Bronchial epithelial cell (primary cell): ENCODE results near the gene IFT122. TPM values are rescaled to one million over a fixed set of nuclear protein-coding genes. Genes with fewer than 3 reads are reported as not detected.

Source experiments
- DNase-seq: peaks from one replicate; pipeline ENCODE4 v3.0.0-alpha.2; 2010; ENCODE audit warnings: low read depth
- FAIRE-seq: peaks from 2 replicates; lab custom pipeline; 2011; peaks lifted over from hg19 to GRCh38; lab: Jason Lieb, UNC
- H3K27me3 ChIP-seq: 2 replicates; pipeline ENCODE4 v1.5.1; 2011; ENCODE audit warnings: low read length; ENCODE audit not compliant: control insufficient read depth, insufficient read depth
- H3K36me3 ChIP-seq: 2 replicates; pipeline ENCODE4 v1.5.1; 2011; ENCODE audit warnings: low read length; ENCODE audit not compliant: control insufficient read depth, insufficient read depth
- H3K4me3 ChIP-seq: 2 replicates; pipeline ENCODE4 v1.5.1; 2011; ENCODE audit warnings: mild to moderate bottlenecking, low read depth, low read length, control low read depth
- total RNA-seq: library from RNA; depleted of rRNA; stranded (reverse); fragments of >200 nt; gene quantifications from 2 replicates; pipeline ENCODE4 v1.2.1, GENCODE V29; 2014
- TF ChIP-seq, protein P1 (sequence below): IDR thresholded peaks from 2 replicates; pipeline ENCODE4 v1.5.1; 2011; ENCODE audit warnings: mild to moderate bottlenecking, moderate library complexity, low read length, control low read depth, inconsistent platforms; ENCODE audit not compliant: insufficient read depth, severe bottlenecking

Gene IFT122
- total RNA-seq, 1 donor from 2014 or later: 10.0 TPM

DNA sequence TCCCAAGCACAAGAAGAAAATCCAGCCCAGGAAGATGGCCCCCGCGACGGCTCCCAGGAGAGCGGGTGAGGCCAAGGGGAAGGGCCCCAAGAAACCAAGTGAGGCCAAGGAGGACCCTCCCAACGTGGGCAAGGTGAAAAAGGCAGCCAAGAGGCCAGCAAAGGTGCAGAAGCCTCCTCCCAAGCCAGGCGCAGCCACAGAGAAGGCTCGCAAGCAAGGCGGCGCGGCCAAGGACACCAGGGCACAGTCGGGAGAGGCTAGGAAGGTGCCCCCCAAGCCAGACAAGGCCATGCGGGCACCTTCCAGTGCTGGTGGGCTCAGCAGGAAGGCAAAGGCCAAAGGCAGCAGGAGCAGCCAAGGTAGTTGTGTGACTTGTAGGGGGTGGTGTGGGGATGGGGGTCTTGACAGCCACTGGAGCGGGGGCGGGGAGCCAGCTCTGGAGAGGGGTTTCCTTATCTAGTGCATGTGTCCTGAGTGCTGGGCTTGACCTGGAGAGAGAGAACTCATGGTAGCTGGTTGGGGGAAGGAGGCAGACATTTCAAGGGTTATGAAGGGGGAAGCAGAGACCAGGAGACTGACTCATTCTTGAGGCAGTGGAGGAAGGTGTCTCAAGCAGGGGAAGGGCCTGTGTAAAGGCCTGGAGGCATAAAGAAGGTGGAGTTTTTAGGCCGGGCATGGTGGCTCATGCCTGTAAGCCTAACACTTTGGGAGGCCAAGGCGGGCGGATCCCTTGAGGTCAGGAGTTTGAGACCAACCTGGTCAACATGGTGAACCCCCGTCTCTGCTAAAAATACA is 109.2 kb downstream of the IFT122 start:
- Histone ChIP-seq H3K36me3 (no peaks in the 10 kb centered on the region), H3K27me3 (no peaks in the 10 kb centered on the region), H3K4me3 (no peak overlapping the region)
- TF ChIP-seq, protein P1, sequence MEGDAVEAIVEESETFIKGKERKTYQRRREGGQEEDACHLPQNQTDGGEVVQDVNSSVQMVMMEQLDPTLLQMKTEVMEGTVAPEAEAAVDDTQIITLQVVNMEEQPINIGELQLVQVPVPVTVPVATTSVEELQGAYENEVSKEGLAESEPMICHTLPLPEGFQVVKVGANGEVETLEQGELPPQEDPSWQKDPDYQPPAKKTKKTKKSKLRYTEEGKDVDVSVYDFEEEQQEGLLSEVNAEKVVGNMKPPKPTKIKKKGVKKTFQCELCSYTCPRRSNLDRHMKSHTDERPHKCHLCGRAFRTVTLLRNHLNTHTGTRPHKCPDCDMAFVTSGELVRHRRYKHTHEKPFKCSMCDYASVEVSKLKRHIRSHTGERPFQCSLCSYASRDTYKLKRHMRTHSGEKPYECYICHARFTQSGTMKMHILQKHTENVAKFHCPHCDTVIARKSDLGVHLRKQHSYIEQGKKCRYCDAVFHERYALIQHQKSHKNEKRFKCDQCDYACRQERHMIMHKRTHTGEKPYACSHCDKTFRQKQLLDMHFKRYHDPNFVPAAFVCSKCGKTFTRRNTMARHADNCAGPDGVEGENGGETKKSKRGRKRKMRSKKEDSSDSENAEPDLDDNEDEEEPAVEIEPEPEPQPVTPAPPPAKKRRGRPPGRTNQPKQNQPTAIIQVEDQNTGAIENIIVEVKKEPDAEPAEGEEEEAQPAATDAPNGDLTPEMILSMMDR: no peak
- DNase-seq: peak; percentile 80
- no peak for FAIRE-seq

DNA sequence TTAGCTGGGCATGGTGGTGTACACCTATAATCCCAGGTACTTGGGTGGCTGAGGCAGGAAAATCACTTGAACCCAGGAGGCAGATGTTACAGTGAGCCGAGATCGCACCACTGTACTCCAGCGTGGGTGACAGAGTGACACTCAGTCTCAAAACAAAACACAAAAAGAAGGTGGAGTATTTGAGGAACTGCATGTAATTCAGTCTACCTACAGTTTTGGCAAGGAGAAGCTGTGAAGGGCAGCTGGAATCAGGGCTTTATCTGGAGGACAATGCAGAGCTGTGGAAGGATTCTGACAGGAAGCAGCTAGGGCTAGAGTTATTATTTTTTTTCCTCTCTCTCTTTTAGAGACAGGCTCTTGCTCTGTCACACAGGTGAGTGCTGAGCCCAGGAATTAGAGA is 109.8 kb downstream of the IFT122 start:
- DNase-seq (no peak), FAIRE-seq (no peak)
- TF ChIP-seq, protein P1: no peak
- Histone ChIP-seq H3K4me3 (no peak overlapping the region), H3K36me3 (no peaks in the 10 kb centered on the region), H3K27me3 (no peaks in the 10 kb centered on the region)

DNA sequence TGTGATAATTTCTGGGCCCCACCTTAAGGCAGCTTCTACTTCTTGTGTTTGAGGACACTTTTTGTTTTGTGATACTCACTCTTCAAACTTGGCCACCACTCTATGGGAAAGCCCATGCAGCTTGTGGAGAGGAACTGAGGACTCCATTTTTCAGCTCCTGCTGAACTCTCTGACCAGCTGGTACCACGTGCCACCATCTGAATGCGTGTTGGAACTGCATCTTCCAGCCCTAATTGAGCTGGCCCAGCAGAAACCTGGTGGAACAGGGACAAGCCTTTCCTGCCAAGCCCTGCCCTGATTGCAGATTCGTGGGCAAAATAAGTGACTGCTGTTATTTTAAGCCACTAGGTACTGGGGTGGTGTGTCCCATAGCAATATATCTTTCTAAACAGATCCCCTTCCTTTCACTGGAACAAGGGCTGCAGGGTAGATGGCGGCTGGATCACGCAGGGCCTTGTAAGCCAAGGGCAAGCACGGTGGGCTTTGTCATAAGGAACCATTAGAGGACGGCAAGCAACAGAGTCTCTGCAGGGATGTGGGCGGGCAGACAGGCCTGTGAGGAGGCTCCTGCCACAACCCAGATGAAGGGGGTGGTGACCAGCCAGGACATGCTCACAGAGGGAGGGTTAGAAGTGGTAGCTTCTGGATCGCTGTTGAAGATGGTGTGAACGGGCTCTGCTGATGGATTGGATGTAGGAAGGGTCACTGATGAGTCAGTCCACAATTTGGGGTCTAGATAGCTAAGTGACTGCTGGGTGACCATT is 112.4 kb downstream of the IFT122 start:
- FAIRE-seq: peak; percentile 90

DNA sequence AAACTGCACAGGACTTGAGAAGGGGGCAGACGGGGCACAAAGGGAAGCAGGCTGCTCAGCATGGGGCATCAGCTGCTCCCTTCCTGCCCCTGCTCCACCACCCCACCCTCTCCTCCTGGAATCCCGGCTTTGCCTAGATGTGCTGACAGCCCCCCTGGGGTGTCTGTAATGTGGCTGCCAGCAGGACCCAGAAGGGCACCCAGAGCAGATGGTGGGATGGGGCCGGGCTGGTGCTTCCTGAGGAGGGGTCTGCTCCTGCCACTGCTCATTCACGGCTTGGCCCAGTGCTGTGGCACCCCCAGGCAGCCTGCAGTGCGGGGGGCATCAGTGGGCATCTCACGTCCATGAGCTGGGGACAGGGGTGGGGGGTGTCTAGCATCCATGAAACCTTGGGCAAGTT is 113.1 kb downstream of the IFT122 start:
- H3K4me3 ChIP-seq: no peak overlapping the region
- TF ChIP-seq, protein P1: no peak
- no peaks in the 10 kb centered on the region for H3K36me3 ChIP-seq
- H3K27me3 ChIP-seq: no peaks in the 10 kb centered on the region
- FAIRE-seq: no peak
- DNase-seq: no peak

More for the DNA sequence above, 112.4 kb downstream of the IFT122 start:
- DNase-seq: no peak
- Histone ChIP-seq H3K36me3 (no peaks in the 10 kb centered on the region), H3K4me3 (no peak overlapping the region), H3K27me3 (no peaks in the 10 kb centered on the region)
- TF ChIP-seq, protein P1: no peak

DNA sequence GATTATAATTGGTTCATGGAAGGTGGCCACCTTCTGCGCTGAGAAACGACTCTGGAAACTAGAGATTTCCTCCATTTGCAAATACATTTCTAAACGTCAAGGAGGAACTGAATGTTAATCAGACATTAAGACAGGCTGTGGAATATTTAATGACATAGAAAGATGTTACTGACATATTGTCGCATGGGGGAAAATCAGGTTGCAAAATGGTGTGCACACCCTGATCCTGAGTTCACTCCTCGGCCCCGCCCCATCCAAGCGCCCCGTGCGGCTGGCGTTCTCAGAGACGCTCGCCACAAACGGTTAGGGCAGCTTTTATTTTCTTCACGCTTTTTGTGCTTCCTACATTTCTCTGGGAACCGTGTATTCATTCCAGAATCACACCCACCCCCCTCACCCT is 113.7 kb downstream of the IFT122 start:
- Histone ChIP-seq H3K4me3 (no peak overlapping the region), H3K36me3 (no peaks in the 10 kb centered on the region), H3K27me3 (no peaks in the 10 kb centered on the region)
- DNase-seq: no peak
- no peak for FAIRE-seq
- TF ChIP-seq, protein P1: peak; percentile 9
